H9 (cell line): ENCODE data around the gene PUM1. TPM values are rescaled to one million over a fixed set of nuclear protein-coding genes. Genes with fewer than 3 reads are reported as not detected.

ENCODE experiments used
- DNase-seq: peaks from one replicate; pipeline ENCODE4 v3.0.0-alpha.2; 2017
- H2AFZ ChIP-seq: one replicate; pipeline ENCODE4 v1.6.1; 2013; ENCODE audit warnings: mild to moderate bottlenecking, low read length, control low read depth, moderate library complexity
- H2AK5ac ChIP-seq: 2 replicates; pipeline ENCODE4 v1.6.1; 2013; ENCODE audit warnings: low read length, control low read depth, mixed read lengths; ENCODE audit not compliant: insufficient read length
- H2BK120ac ChIP-seq: one replicate; pipeline ENCODE4 v1.6.1; 2013; ENCODE audit warnings: low read depth, mild to moderate bottlenecking, low read length, control low read depth, inconsistent platforms; ENCODE audit not compliant: poor library complexity, severe bottlenecking
- H2BK12ac ChIP-seq: 2 replicates; pipeline ENCODE4 v1.6.1; 2013; ENCODE audit warnings: low read length, control low read depth, mixed read lengths, low read depth; ENCODE audit not compliant: insufficient read length
- H2BK15ac ChIP-seq: 2 replicates; pipeline ENCODE4 v1.6.1; 2013; ENCODE audit warnings: low read depth, low read length, control low read depth
- H2BK20ac ChIP-seq: one replicate; pipeline ENCODE4 v1.6.1; 2013; ENCODE audit warnings: low read depth, mild to moderate bottlenecking, low read length, control low read depth, inconsistent platforms; ENCODE audit not compliant: poor library complexity, severe bottlenecking
- H2BK5ac ChIP-seq: 2 replicates; pipeline ENCODE4 v1.6.1; 2013; ENCODE audit warnings: low read length, control low read depth, mixed read lengths; ENCODE audit not compliant: insufficient read length
- H3K14ac ChIP-seq: 2 replicates; pipeline ENCODE4 v1.6.1; 2013; ENCODE audit warnings: low read length, control low read depth; ENCODE audit not compliant: insufficient read depth
- H3K18ac ChIP-seq: 2 replicates; pipeline ENCODE4 v1.6.1; 2013; ENCODE audit warnings: low read depth, mild to moderate bottlenecking, mixed read lengths, low read length, control low read depth; ENCODE audit not compliant: insufficient read length
- H3K23ac ChIP-seq: 2 replicates; pipeline ENCODE4 v1.6.1; 2013; ENCODE audit warnings: low read length, control low read depth, mixed read lengths, low read depth; ENCODE audit not compliant: insufficient read length
- H3K23me2 ChIP-seq: 2 replicates; pipeline ENCODE4 v1.6.1; 2013; ENCODE audit warnings: low read depth, mild to moderate bottlenecking, mixed read lengths, low read length, control low read depth; ENCODE audit not compliant: insufficient read length, poor library complexity, severe bottlenecking
- H3K27ac ChIP-seq: 2 replicates; pipeline ENCODE4 v1.5.1; 2013; ENCODE audit warnings: low read length, control low read depth, mixed read lengths, low read depth; ENCODE audit not compliant: insufficient read length
- H3K27me3 ChIP-seq: 2 replicates; pipeline ENCODE4 v1.6.1; 2013; ENCODE audit warnings: low read length, control low read depth, inconsistent platforms; ENCODE audit not compliant: insufficient read depth
- H3K4ac ChIP-seq: 2 replicates; pipeline ENCODE4 v1.6.1; 2013; ENCODE audit warnings: low read depth, mild to moderate bottlenecking, control low read depth, inconsistent platforms, low read length, moderate library complexity
- H3K4me1 ChIP-seq: 2 replicates; pipeline ENCODE4 v1.6.1; 2013; ENCODE audit warnings: low read length, control low read depth, inconsistent platforms; ENCODE audit not compliant: insufficient read depth
- H3K4me2 ChIP-seq: 2 replicates; pipeline ENCODE4 v1.6.1; 2013; ENCODE audit warnings: low read length, control low read depth, mixed read lengths; ENCODE audit not compliant: insufficient read length, insufficient read depth
- H3K56ac ChIP-seq: 2 replicates; pipeline ENCODE4 v1.6.1; 2013; ENCODE audit warnings: low read depth, mild to moderate bottlenecking, mixed read lengths, low read length, control low read depth; ENCODE audit not compliant: insufficient read length
- H3K79me1 ChIP-seq: 2 replicates; pipeline ENCODE4 v1.6.1; 2013; ENCODE audit warnings: low read depth, mild to moderate bottlenecking, moderate library complexity, low read length, control low read depth, inconsistent platforms; ENCODE audit not compliant: insufficient read depth, poor library complexity, severe bottlenecking
- H3K79me2 ChIP-seq: 2 replicates; pipeline ENCODE4 v1.6.1; 2013; ENCODE audit warnings: low read length, control low read depth, inconsistent platforms; ENCODE audit not compliant: insufficient read depth
- H3K9ac ChIP-seq: 2 replicates; pipeline ENCODE4 v1.6.1; 2013; ENCODE audit warnings: low read length, control low read depth, mixed read lengths; ENCODE audit not compliant: insufficient read length; ENCODE audit errors: extremely low read depth
- H3K9me3 ChIP-seq: one replicate; pipeline ENCODE4 v1.6.1; 2013; ENCODE audit warnings: low read depth, low read length, inconsistent platforms; ENCODE audit not compliant: control insufficient read depth
- H3T11ph ChIP-seq: one replicate; pipeline ENCODE4 v1.6.1; 2013; ENCODE audit warnings: mild to moderate bottlenecking, low read length, control low read depth, inconsistent platforms
- H4K20me1 ChIP-seq: one replicate; pipeline ENCODE4 v1.6.1; 2013; ENCODE audit not compliant: control insufficient read depth, insufficient read length, insufficient read depth
- H4K5ac ChIP-seq: 2 replicates; pipeline ENCODE4 v1.6.1; 2013; ENCODE audit warnings: low read depth, mild to moderate bottlenecking, mixed read lengths, low read length, control low read depth; ENCODE audit not compliant: insufficient read length
- H4K8ac ChIP-seq: replicated peaks from 2 replicates; pipeline ENCODE4 v1.6.1; 2013; ENCODE audit warnings: low read length, control low read depth, mixed read lengths, low read depth; ENCODE audit not compliant: insufficient read length
- H4K91ac ChIP-seq: 2 replicates; pipeline ENCODE4 v1.6.1; 2013; ENCODE audit warnings: low read depth, mild to moderate bottlenecking, moderate library complexity, mixed read lengths, low read length, control low read depth; ENCODE audit not compliant: insufficient read length
- H3K27ac Mint-ChIP-seq, 3 experiments: 2 replicates in 2 of 3; 3 replicates in 1 of 3; pipeline ENCODE4 v1.8.0; 2020 to 2021; ENCODE audit warnings: mixed read lengths in 3 of 3, mild to moderate bottlenecking in 1 of 3, moderate library complexity in 1 of 3
- H3K27me3 Mint-ChIP-seq: 2 replicates; pipeline ENCODE4 v1.8.0; 2021; ENCODE audit warnings: low read depth, mild to moderate bottlenecking, moderate library complexity, mixed read lengths
- H3K36me3 Mint-ChIP-seq, 3 experiments: 2 replicates in 2 of 3; 3 replicates in 1 of 3; pipeline ENCODE4 v1.8.0; 2020 to 2021; ENCODE audit warnings: low read depth in 3 of 3, mixed read lengths in 3 of 3; ENCODE audit not compliant: insufficient read depth in 1 of 3
- H3K4me1 Mint-ChIP-seq, 2 experiments: 2 replicates each; pipeline ENCODE4 v1.8.0; 2020; ENCODE audit warnings: mixed read lengths in 2 of 2
- H3K4me3 Mint-ChIP-seq, 2 experiments: 2 replicates in 1 of 2; 3 replicates in 1 of 2; pipeline ENCODE4 v1.8.0; 2020 to 2021; ENCODE audit warnings: mild to moderate bottlenecking in 2 of 2, mixed read lengths in 2 of 2, moderate library complexity in 1 of 2
- H3K9me3 Mint-ChIP-seq, 2 experiments: 2 replicates in 1 of 2; 3 replicates in 1 of 2; pipeline ENCODE4 v1.8.0; 2020; ENCODE audit warnings: mild to moderate bottlenecking in 2 of 2, mixed read lengths in 2 of 2, moderate library complexity in 1 of 2
- WGBS: extraction: QIAGEN DNeasy Blood & Tissue Kit; methylation state at CpG from one replicate; pipeline ENCODE4 v1.1.7; 2013; ENCODE audit warnings: missing lambda C conversion rate, low lambda C conversion rate, mixed read lengths; ENCODE audit not compliant: insufficient read length; ENCODE audit errors: extremely low coverage; 5-methylcytosine and 5-hydroxymethylcytosine counted together
- total RNA-seq: library from RNA; stranded (reverse); gene quantifications from 2 replicates; pipeline ENCODE4 v1.2.1, GENCODE V29; 2021
- TF ChIP-seq, protein P1 (sequence below): fragments of 200-600 bp; sonication (generic); conservative IDR thresholded peaks from 3 replicates; pipeline ENCODE4 v1.8.0; 2021; ENCODE audit warnings: antibody characterized with exemption, mild to moderate bottlenecking

PUM1 gene
- total RNA-seq, 1 experiment from 2014 or later = 164 TPM

DNA sequence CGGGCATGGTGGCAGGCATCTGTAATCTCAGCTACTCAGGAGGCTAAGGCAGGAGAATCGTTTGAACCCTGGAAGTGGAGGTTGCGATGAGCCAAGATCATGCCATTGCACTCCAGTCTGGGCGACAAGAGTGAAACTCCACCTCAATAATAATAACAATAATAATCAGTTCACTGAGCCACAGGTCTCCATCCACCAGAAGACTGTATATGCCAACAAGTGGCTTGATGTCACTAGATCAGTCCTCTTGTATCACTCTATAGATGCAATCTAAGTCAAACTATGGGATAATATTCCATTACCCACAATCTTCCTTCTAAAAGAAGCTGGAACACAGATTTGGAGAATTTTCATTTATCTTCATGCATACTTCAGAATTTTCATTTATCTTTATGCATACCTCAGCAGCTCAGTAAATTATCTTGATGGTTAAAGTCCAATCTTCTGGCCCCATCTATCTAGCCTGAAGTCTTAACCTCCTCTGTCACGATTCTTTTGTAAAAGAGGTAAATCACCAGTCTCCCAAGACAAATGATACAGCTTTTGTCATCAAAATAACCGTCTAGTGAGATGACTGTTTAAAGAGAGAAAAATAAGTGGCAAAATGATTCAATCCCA, 61.8 kb downstream of the PUM1 start:
- Histone ChIP-seq H4K5ac (no peak overlapping the region), H2BK12ac (no peak overlapping the region), H3K27ac (no peak overlapping the region), H3K56ac (no peak overlapping the region), H3T11ph (no peak overlapping the region), H3K4me1 (no peaks in the 10 kb centered on the region), H4K91ac (no peak overlapping the region), H3K18ac (no peak overlapping the region), H2BK20ac (no peak overlapping the region), H3K23ac (no peak overlapping the region), H3K23me2 (no peaks in the 10 kb centered on the region), H2BK120ac (no peak overlapping the region), H3K9me3 (no peaks in the 10 kb centered on the region), H3K27me3 (no peaks in the 10 kb centered on the region), H3K9ac (no peak overlapping the region), H3K4me2 (no peak overlapping the region), H2BK5ac (no peak overlapping the region), H3K79me1 (peaks cover 2% of the 10 kb centered on the region), H3K4ac (no peak overlapping the region), H2AFZ (no peak overlapping the region), H2BK15ac (no peak overlapping the region), H4K20me1 (no peaks in the 10 kb centered on the region), H4K8ac (no peak overlapping the region), H2AK5ac (no peak overlapping the region), H3K79me2 (peaks cover 6% of the 10 kb centered on the region; the same call in 1 of the 2 replicates), H3K14ac (no peak overlapping the region)
- Mint-ChIP-seq H3K4me1 (peaks cover 17 to 19% of the 10 kb centered on the region in 2 experiments; a peak in 3 of 4 replicates), H3K9me3 (no peaks in the 10 kb centered on the region), H3K4me3 (no peak overlapping the region), H3K27ac (peak overlapping the region in 1 of 3 experiments; percentile 37; a peak in 1 of 7 replicates), H3K36me3 (peaks cover 14 to 50% (median 40%) of the 10 kb centered on the region in 3 experiments; a peak in 6 of 7 replicates), H3K27me3 (no peaks in the 10 kb centered on the region)
- TF ChIP-seq, protein P1, sequence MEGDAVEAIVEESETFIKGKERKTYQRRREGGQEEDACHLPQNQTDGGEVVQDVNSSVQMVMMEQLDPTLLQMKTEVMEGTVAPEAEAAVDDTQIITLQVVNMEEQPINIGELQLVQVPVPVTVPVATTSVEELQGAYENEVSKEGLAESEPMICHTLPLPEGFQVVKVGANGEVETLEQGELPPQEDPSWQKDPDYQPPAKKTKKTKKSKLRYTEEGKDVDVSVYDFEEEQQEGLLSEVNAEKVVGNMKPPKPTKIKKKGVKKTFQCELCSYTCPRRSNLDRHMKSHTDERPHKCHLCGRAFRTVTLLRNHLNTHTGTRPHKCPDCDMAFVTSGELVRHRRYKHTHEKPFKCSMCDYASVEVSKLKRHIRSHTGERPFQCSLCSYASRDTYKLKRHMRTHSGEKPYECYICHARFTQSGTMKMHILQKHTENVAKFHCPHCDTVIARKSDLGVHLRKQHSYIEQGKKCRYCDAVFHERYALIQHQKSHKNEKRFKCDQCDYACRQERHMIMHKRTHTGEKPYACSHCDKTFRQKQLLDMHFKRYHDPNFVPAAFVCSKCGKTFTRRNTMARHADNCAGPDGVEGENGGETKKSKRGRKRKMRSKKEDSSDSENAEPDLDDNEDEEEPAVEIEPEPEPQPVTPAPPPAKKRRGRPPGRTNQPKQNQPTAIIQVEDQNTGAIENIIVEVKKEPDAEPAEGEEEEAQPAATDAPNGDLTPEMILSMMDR = no peak
- no peak for DNase-seq
- no CpG with 5 or more reads among the region's 6 CpGs for WGBS
